Thoracic aorta endothelial cell (primary cell): ENCODE results near the gene RPL39L. TPM values are rescaled to one million over a fixed set of nuclear protein-coding genes. Genes with fewer than 3 reads are reported as not detected.

Source experiments
- total RNA-seq: library from RNA; depleted of rRNA; stranded (reverse); fragments of >200 nt; gene quantifications from 2 replicates; pipeline ENCODE4 v1.2.3, GENCODE V29; 2012

The RPL39L gene
- 23.8 and 28.9 TPM in 2 replicates for total RNA-seq

GRCh38 chr3:187139126-187139894 lies at the start of gene RPL39L:
TSS of gene RPL39L (minus strand) at chr3:187139496. CDS start at chr3:187121300, 18,196 bp downstream.

Other genes starting within 250 kb of the RPL39L start
- 79.0 and 107 TPM in 2 replicates for gene ST6GAL1, start 209.0 kb downstream of the RPL39L start, total RNA-seq
- gene RTP1, start 58.0 kb upstream of the RPL39L start, total RNA-seq = 0.13 TPM in 1 of 2 replicates, not detected in the other
- 0.14 and 0.27 TPM in 2 replicates for gene MASP1, start 152.2 kb upstream of the RPL39L start, total RNA-seq
- 0.22 TPM in 1 of 2 replicates, not detected in the other for gene RTP4, start 228.9 kb upstream of the RPL39L start, total RNA-seq